ENCODE results near the gene EPHB3. TPM values are rescaled to one million over a fixed set of nuclear protein-coding genes. Genes with fewer than 3 reads are reported as not detected.

Gene EPHB3
- total and polyA plus RNA-seq, 8 donors = 2.9 to 33.3 (median 22.7) TPM

GRCh38 chr3:184597829-184598573 is 36.4 kb downstream of the EPHB3 start:
- WGBS, 5 donors = 45 to 61% (median 57%) methylated on average over 15 to 20 of the region's 20 CpGs
- no peaks in the 10 kb centered on the region for H3K9me3 ChIP-seq
- H3K4me3 ChIP-seq = no peak overlapping the region
- intact Hi-C loops (cut with DNase I; ENCODE audit: low total_unique reads) = no loop called here
- TF ChIP-seq CTCF (IDR thresholded peaks at IDR 0.05) (no peak), POLR2A (IDR thresholded peaks at IDR 0.05) (no peak), POLR2AphosphoS5 (IDR thresholded peaks at IDR 0.05) (no peak), EP300 (IDR thresholded peaks at IDR 0.05) (no peak)
- H3K27ac ChIP-seq = peak overlapping the region in 1 of 5 donors; percentile 14
- H3K27me3 ChIP-seq = peaks cover 0 to 22% (median 14%) of the 10 kb centered on the region in 3 donors
- H3K4me1 ChIP-seq = peaks cover 11 to 31% (median 23%) of the 10 kb centered on the region in 4 donors
- peak; percentile 50 to 53 for DNase-seq
- H3K36me3 ChIP-seq = no peaks in the 10 kb centered on the region

GRCh38 chr3:184598574-184598927 is 37.0 kb downstream of the EPHB3 start:
- DNase-seq = no peak
- Histone ChIP-seq H3K27me3 (peaks cover 0 to 28% (median 16%) of the 10 kb centered on the region in 3 donors), H3K27ac (peak overlapping the region in 1 of 5 donors; percentile 14), H3K36me3 (no peaks in the 10 kb centered on the region), H3K4me1 (peaks cover 9 to 31% (median 25%) of the 10 kb centered on the region in 4 donors), H3K9me3 (no peaks in the 10 kb centered on the region), H3K4me3 (no peak overlapping the region)
- intact Hi-C loops (cut with DNase I; ENCODE audit: low total_unique reads) = no loop called here
- 80 to 93% (median 84%) methylated on average over 7 of the region's 7 CpGs for WGBS, 5 donors
- TF ChIP-seq POLR2A (IDR thresholded peaks at IDR 0.05) (no peak), EP300 (IDR thresholded peaks at IDR 0.05) (no peak), POLR2AphosphoS5 (IDR thresholded peaks at IDR 0.05) (no peak), CTCF (IDR thresholded peaks at IDR 0.05) (no peak)

GRCh38 chr3:184599143-184599542 is 37.6 kb downstream of the EPHB3 start:
- H3K9me3 ChIP-seq = no peaks in the 10 kb centered on the region
- WGBS, 5 donors = 92 to 97% (median 96%) methylated on average over 3 of the region's 3 CpGs
- intact Hi-C loops (cut with DNase I; ENCODE audit: low total_unique reads) = no loop called here
- H3K4me1 ChIP-seq = peaks cover 15 to 32% (median 29%) of the 10 kb centered on the region in 4 donors
- H3K36me3 ChIP-seq = no peaks in the 10 kb centered on the region
- DNase-seq = no peak
- H3K27me3 ChIP-seq = peaks cover 0 to 34% (median 22%) of the 10 kb centered on the region in 3 donors
- TF ChIP-seq CTCF (IDR thresholded peaks at IDR 0.05) (no peak), EP300 (IDR thresholded peaks at IDR 0.05) (no peak), POLR2A (IDR thresholded peaks at IDR 0.05) (no peak), POLR2AphosphoS5 (IDR thresholded peaks at IDR 0.05) (no peak)
- no peak overlapping the region for H3K27ac ChIP-seq
- no peak overlapping the region for H3K4me3 ChIP-seq

GRCh38 chr3:184600685-184601377 is 39.2 kb downstream of the EPHB3 start:
- Histone ChIP-seq H3K27ac (no peak overlapping the region), H3K4me1 (peaks cover 21 to 42% (median 37%) of the 10 kb centered on the region in 4 donors), H3K4me3 (no peak overlapping the region), H3K9me3 (no peaks in the 10 kb centered on the region), H3K27me3 (peaks cover 0 to 48% (median 25%) of the 10 kb centered on the region in 3 donors), H3K36me3 (no peaks in the 10 kb centered on the region)
- TF ChIP-seq CTCF (IDR thresholded peaks at IDR 0.05) (no peak), POLR2A (IDR thresholded peaks at IDR 0.05) (no peak)
- no peak for DNase-seq
- intact Hi-C loops (cut with DNase I; ENCODE audit: low total_unique reads) = no loop called here
- WGBS, 5 donors = 57 to 72% (median 67%) methylated on average over 10 of the region's 10 CpGs
